ENCODE results near the gene GNG13.

The GNG13 gene

DNA sequence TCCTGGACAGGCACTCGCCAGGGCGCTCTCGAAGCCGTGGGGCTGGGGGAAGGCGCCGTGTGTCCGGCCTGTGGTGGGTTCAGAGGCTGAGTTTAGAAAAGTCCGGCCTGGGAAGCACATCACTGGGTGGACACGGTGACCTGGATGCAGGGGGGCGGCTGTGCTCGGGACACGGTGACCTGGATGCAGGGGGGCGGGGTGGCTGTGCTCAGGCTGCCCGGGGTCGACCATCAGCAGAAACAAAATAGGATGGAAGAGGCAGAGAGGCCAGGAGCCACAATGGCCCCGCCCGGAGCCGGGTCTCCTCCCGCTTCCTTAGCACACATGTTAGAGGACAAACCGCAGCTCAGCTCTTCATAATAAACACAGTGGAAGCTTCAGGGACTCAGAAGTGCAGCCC, 43.2 kb upstream of the GNG13 start:
- no peak overlapping the region for H3K4me3 ChIP-seq (ENCODE audit: low read depth, low read length)
- TF ChIP-seq CTCF (IDR thresholded peaks at IDR 0.05; ENCODE audit: low read depth, low read length, missing control alignments), result no peak
- DNase-seq (ENCODE audit: low read depth), result no peak

GRCh38 chr16:842711-843560, 42.4 kb upstream of the GNG13 start:
- H3K4me3 ChIP-seq (ENCODE audit: low read depth, low read length), result no peak overlapping the region
- no peak for TF ChIP-seq CTCF (IDR thresholded peaks at IDR 0.05; ENCODE audit: low read depth, low read length, missing control alignments)
- no peak for DNase-seq (ENCODE audit: low read depth)

DNA sequence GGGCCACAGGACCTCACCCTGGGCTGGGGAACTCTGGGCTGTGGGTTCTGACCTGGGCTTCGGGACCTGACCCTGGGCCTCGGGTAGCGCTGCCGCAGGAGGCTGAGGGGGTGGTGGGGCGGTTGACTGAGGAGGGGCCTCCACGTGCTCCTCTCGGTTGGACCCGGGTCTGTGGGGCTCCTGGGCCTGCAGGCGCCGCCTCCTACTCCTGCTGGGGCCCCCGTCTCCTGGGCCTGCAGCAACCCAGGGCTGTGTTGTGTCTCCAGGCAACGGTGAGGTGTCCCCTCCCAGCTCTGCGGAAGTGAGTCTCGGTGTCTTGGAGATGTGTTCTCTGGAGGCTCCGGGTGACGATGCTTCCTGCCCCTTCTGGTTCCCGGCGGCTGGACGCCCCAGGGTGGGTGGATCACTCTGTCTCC, 41.5 kb upstream of the GNG13 start:
- no peak for DNase-seq (ENCODE audit: low read depth)
- no peak for TF ChIP-seq CTCF (IDR thresholded peaks at IDR 0.05; ENCODE audit: low read depth, low read length, missing control alignments)
- H3K4me3 ChIP-seq (ENCODE audit: low read depth, low read length), result no peak overlapping the region

DNA sequence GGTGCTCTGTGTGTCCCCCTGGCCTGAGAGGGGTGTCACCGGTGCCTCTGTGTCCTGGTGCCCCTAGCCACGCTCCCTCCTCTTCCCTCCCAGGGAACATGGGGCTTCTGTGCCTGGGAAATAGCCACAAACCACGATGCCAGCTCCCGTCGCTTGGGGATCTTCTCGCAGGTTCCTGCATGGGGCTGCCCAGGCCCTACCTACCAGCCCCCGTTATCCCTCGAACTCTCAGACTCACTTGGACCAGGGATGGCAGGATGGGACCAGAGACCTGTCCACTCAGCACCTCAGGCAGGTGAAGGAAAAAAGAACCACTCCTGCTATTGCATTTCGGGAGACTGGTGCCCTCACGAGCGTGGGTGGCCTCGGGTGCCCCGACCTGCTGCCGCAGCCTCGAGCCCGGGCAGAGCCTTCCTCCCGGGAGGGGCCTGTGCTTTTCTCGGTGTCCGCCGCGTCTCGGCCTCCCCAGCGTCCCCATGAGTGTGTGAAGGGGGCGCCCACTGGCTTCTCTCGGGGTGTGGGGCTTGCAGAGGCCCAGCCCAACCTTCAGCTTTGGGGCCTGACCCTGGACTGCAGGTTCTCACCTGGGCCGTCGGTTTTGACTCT, 41.0 kb upstream of the GNG13 start:
- no peak for TF ChIP-seq CTCF (IDR thresholded peaks at IDR 0.05; ENCODE audit: low read depth, low read length, missing control alignments)
- no peak for DNase-seq (ENCODE audit: low read depth)
- no peak overlapping the region for H3K4me3 ChIP-seq (ENCODE audit: low read depth, low read length)

DNA sequence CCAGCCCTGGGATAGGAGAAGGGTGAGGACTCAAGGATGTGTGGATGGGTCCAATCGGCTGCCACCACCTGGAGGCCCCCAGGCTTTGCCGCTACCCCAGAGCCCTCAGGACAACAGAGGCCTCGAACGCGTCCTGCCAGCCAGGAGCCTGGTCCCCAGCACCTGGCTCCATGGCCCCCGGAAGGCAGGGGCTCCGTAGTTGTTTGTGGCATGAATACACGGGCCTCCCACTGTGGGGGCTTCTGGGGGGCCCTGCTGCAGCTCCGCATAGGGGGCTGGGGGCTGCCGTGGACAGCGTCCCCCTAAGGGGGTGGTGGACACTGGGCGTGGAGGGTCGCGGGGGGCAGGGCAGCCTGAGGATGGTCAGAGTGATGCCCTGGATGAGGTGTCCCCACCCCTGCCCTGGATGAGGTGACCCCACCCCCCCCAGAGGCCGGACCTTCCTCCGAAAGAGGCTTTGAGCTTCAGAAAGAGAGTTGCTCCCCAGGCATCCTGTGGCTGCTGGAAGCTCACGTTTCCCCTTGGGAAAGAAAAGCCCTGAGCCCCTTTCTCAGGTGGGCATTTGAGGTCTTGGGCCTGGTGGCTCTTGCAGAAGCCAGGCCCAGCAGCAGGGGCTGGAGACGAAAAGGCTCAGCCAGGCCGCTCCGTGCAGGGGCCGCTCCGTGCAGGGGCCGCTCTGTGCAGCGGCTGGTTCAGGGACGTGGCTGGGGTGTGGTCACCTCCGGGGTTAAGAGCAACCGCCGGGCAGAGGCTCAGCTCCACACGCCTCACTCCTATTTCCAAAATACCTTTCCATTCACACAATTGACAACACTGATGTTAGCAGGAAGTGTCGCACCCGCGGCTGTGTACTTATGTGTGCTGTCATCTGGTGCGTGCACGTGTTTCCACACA, 40.3 kb upstream of the GNG13 start:
- TF ChIP-seq CTCF (IDR thresholded peaks at IDR 0.05; ENCODE audit: low read depth, low read length, missing control alignments), result no peak
- H3K4me3 ChIP-seq (ENCODE audit: low read depth, low read length), result no peak overlapping the region
- no peak for DNase-seq (ENCODE audit: low read depth)

- no peak for DNase-seq (ENCODE audit: low read depth)
- H3K4me3 ChIP-seq (ENCODE audit: low read depth, low read length), result no peak overlapping the region
- no peak for TF ChIP-seq CTCF (IDR thresholded peaks at IDR 0.05; ENCODE audit: low read depth, low read length, missing control alignments)
Measured at GRCh38 chr16:839643-840408, 39.3 kb upstream of the GNG13 start.

All from GM12864 (cell line).